Caco-2 (cell line): Measurements from ENCODE around the gene GPR15. TPM values are rescaled to one million over a fixed set of nuclear protein-coding genes. Genes with fewer than 3 reads are reported as not detected.

ENCODE experiments used
- BruUV-seq: library from RNA; stranded (reverse); fragments of 400-500 nt; replicated peaks from 2 replicates; lab custom pipeline; 2021; lab: Mats Ljungman, UMichigan
- CTCF ChIA-PET: fragments of 300-600 bp; sonication (Branson Sonifier 250); formaldehyde crosslinking; loops from one replicate; lab custom pipeline; 2022; ENCODE audit warnings: antibody characterized with exemption; lab: Charles Lee
- POLR2A ChIA-PET: fragments of 300-600 bp; sonication (Branson Sonifier 250); formaldehyde crosslinking; loops from one replicate; lab custom pipeline; 2022; ENCODE audit warnings: antibody characterized with exemption; lab: Charles Lee
- DNase-seq, 2 experiments: peaks; one replicate each; pipeline versions ENCODE4 v3.0.0 to v3.0.0-alpha.2; 2020 to 2022
- H3K27me3 ChIP-seq: replicated peaks from 2 replicates; pipeline ENCODE4 v1.6.0; 2011; ENCODE audit warnings: low read length; ENCODE audit not compliant: control insufficient read depth, insufficient read depth
- H3K36me3 ChIP-seq: 2 replicates; pipeline ENCODE4 v1.5.1; 2011; ENCODE audit warnings: low read length; ENCODE audit not compliant: control insufficient read depth, insufficient read depth
- H3K4me1 ChIP-seq: fragments of 250-450 bp; sonication (Bioruptor Pico); 2 replicates; pipeline ENCODE4 v1.5.1; 2020; ENCODE audit warnings: mild to moderate bottlenecking
- H3K4me3 ChIP-seq: 2 replicates; pipeline ENCODE4 v1.5.1; 2011; ENCODE audit warnings: low read depth, mild to moderate bottlenecking, control low read depth, low read length
- H3K9me3 ChIP-seq: fragments of 250-450 bp; sonication (Bioruptor Pico); 2 replicates; pipeline ENCODE4 v1.5.1; 2020; ENCODE audit warnings: mild to moderate bottlenecking, moderate library complexity
- H3K27ac Mint-ChIP-seq: one replicate; pipeline ENCODE4 v1.8.0; 2022; ENCODE audit warnings: mixed read lengths; ENCODE audit not compliant: unreplicated experiment
- H3K27me3 Mint-ChIP-seq: one replicate; pipeline ENCODE4 v1.8.0; 2022; ENCODE audit warnings: mixed read lengths; ENCODE audit not compliant: insufficient read depth, unreplicated experiment
- H3K36me3 Mint-ChIP-seq: one replicate; pipeline ENCODE4 v1.8.0; 2022; ENCODE audit warnings: mild to moderate bottlenecking, mixed read lengths; ENCODE audit not compliant: insufficient read depth, unreplicated experiment
- H3K4me1 Mint-ChIP-seq: one replicate; pipeline ENCODE4 v1.8.0; 2022; ENCODE audit warnings: low read depth, mixed read lengths; ENCODE audit not compliant: unreplicated experiment
- H3K4me3 Mint-ChIP-seq: one replicate; pipeline ENCODE4 v1.8.0; 2022; ENCODE audit warnings: mild to moderate bottlenecking, moderate library complexity, mixed read lengths; ENCODE audit not compliant: unreplicated experiment
- H3K9me3 Mint-ChIP-seq: one replicate; pipeline ENCODE4 v1.8.0; 2022; ENCODE audit warnings: mixed read lengths; ENCODE audit not compliant: unreplicated experiment
- CTCF ChIP-seq, 2 experiments: fragments of 200-600 bp in 1 of 2; IDR thresholded peaks; 1 replicate in 1 of 2; 2 replicates in 1 of 2; pipeline versions ENCODE4 v1.5.1 to v1.8.0; 2011 to 2022; ENCODE audit warnings: antibody characterized with exemption in 1 of 2, control low read depth in 1 of 2, inconsistent platforms in 1 of 2, low read depth in 1 of 2, low read length in 1 of 2, mild to moderate bottlenecking in 1 of 2, moderate library complexity in 1 of 2; ENCODE audit not compliant: insufficient read depth in 1 of 2, severe bottlenecking in 1 of 2, unreplicated experiment in 1 of 2
- intact Hi-C: fragments of 100-400 bp; cut with micrococcal nuclease; formaldehyde crosslinking; loops from one replicate; pipeline ENCODE4 v1.10.0; 2022; ENCODE audit not compliant: unreplicated experiment
- total RNA-seq: library from RNA; stranded (reverse); gene quantifications from 2 replicates; pipeline ENCODE4 v1.2.3, GENCODE V29; 2022

Gene GPR15
- total RNA-seq, 1 experiment from 2014 or later = not detected

- Mint-ChIP-seq H3K9me3 (no peaks in the 10 kb centered on the region), H3K27ac (no peak overlapping the region), H3K36me3 (no peaks in the 10 kb centered on the region), H3K27me3 (no peaks in the 10 kb centered on the region), H3K4me3 (no peak overlapping the region), H3K4me1 (no peaks in the 10 kb centered on the region)
- H3K36me3 ChIP-seq = no peaks in the 10 kb centered on the region
- ChIA-PET CTCF (no interaction called here), POLR2A (no interaction called here)
- no peak for TF ChIP-seq CTCF (IDR thresholded peaks at IDR 0.05; ENCODE audit: insufficient read depth in 1 of 2, low read depth in 1 of 2, low read length in 1 of 2, severe bottlenecking in 1 of 2, unreplicated experiment in 1 of 2)
- H3K4me3 ChIP-seq = no peak overlapping the region
- no TSS peak for BruUV-seq
- H3K9me3 ChIP-seq = no peaks in the 10 kb centered on the region
- no peak for DNase-seq
- H3K27me3 ChIP-seq = no peaks in the 10 kb centered on the region
- no peaks in the 10 kb centered on the region for H3K4me1 ChIP-seq
- intact Hi-C loops = no loop called here
Measured at GRCh38 chr3:98551754-98552153, 20.0 kb downstream of the GPR15 start.

GRCh38 chr3:98552232-98553020 is 20.6 kb downstream of the GPR15 start:
- no peaks in the 10 kb centered on the region for H3K4me1 ChIP-seq
- CTCF ChIA-PET = no interaction called here

GRCh38 chr3:98553021-98553563 is 21.3 kb downstream of the GPR15 start:
- ChIA-PET CTCF (no interaction called here), POLR2A (no interaction called here)
- intact Hi-C loops = no loop called here
- DNase-seq = no peak
- no peak for TF ChIP-seq CTCF (IDR thresholded peaks at IDR 0.05; ENCODE audit: insufficient read depth in 1 of 2, low read depth in 1 of 2, low read length in 1 of 2, severe bottlenecking in 1 of 2, unreplicated experiment in 1 of 2)
- H3K36me3 Mint-ChIP-seq = no peaks in the 10 kb centered on the region
- Histone ChIP-seq H3K4me1 (no peaks in the 10 kb centered on the region), H3K36me3 (no peaks in the 10 kb centered on the region), H3K9me3 (no peaks in the 10 kb centered on the region), H3K4me3 (no peak overlapping the region), H3K27me3 (no peaks in the 10 kb centered on the region)
- no peaks in the 10 kb centered on the region for H3K4me1 Mint-ChIP-seq
- BruUV-seq = no TSS peak
- no peaks in the 10 kb centered on the region for H3K9me3 Mint-ChIP-seq
- no peak overlapping the region for H3K4me3 Mint-ChIP-seq
- H3K27ac Mint-ChIP-seq = no peak overlapping the region
- H3K27me3 Mint-ChIP-seq = peaks cover under 1% of the 10 kb centered on the region

More at GRCh38 chr3:98552232-98553020, 20.6 kb downstream of the GPR15 start:
- Histone ChIP-seq H3K27me3 (no peaks in the 10 kb centered on the region), H3K4me3 (no peak overlapping the region), H3K9me3 (no peaks in the 10 kb centered on the region), H3K36me3 (no peaks in the 10 kb centered on the region)
- POLR2A ChIA-PET = no interaction called here
- H3K4me3 Mint-ChIP-seq = no peak overlapping the region
- no TSS peak for BruUV-seq
- TF ChIP-seq CTCF (IDR thresholded peaks at IDR 0.05; ENCODE audit: insufficient read depth in 1 of 2, low read depth in 1 of 2, low read length in 1 of 2, severe bottlenecking in 1 of 2, unreplicated experiment in 1 of 2) = no peak
- H3K9me3 Mint-ChIP-seq = no peaks in the 10 kb centered on the region
- H3K36me3 Mint-ChIP-seq = no peaks in the 10 kb centered on the region
- no peak overlapping the region for H3K27ac Mint-ChIP-seq
- intact Hi-C loops = no loop called here
- H3K4me1 Mint-ChIP-seq = no peaks in the 10 kb centered on the region
- DNase-seq = no peak
- H3K27me3 Mint-ChIP-seq = no peaks in the 10 kb centered on the region
